Measurements from ENCODE around the gene MYH11.

The MYH11 gene

GRCh38 chr16:15836965-15837611 is 19.7 kb downstream of the MYH11 start:
- no peak for DNase-seq (ENCODE audit: low spot score)
- in situ Hi-C loops (cut with MboI; ENCODE audit: low sequenced_read_pairs, unreplicated experiment): no loop called here
- TF ChIP-seq CTCF (IDR thresholded peaks at IDR 0.05; ENCODE audit: borderline replicate concordance, control extremely low read depth, extremely low read depth, insufficient read depth, missing control alignments): no peak

DNA sequence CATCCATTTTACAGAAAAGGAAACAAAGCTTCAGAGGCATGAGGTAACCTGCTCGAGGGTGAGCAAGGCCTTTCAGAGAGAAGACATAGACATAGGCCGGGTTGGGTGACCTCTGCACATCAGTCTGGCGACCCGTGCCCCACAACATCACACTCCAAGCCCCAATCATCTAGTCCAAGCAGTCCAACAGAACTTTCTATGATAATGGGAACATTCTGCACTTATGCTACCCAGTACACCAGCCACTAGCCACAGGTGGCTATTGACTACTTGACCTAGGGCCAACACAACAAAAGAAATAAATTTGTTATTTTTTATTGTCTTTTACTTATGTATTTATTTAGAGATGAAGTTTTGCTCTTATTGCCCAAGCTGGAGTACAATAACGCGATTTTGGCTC is 20.8 kb downstream of the MYH11 start:
- no peak for DNase-seq (ENCODE audit: low spot score)
- in situ Hi-C loops (cut with MboI; ENCODE audit: low sequenced_read_pairs, unreplicated experiment): no loop called here
- TF ChIP-seq CTCF (IDR thresholded peaks at IDR 0.05; ENCODE audit: borderline replicate concordance, control extremely low read depth, extremely low read depth, insufficient read depth, missing control alignments): no peak

DNA sequence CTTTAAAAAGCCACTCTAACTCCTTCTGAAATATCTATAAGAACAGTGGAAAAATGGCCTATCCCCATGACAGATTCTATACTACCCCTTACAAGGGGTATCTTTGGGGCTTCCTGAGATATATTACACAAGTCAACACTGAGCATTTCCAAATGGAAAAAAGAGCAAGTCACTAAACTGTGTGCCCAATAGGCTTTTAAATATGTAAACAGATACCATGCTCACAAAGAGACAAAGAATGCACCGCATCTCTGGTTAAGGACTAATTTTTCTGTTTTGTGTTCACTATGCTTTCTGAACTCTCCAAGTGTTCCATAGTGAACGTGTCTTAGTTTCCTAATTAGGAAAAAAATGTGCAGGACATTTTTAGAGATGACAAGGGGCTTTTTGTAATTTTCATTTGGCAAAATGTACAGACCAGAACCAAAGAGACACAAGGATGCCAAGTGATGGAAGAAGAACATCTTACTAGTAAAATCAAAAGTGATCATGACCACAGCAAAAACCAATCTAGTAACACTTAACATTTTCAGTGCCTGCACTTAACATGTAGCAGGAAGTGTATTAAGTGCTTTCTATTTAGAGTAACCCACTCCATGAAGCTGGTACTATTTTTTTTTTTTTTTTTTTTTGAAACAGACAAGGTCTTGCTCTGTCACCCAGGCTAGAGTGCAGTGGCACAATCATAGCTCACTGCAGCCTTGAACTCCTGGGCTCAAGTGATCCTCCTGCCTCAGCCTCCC is 21.5 kb downstream of the MYH11 start:
- in situ Hi-C loops (cut with MboI; ENCODE audit: low sequenced_read_pairs, unreplicated experiment): no loop called here
- DNase-seq (ENCODE audit: low spot score): no peak
- no peak for TF ChIP-seq CTCF (IDR thresholded peaks at IDR 0.05; ENCODE audit: borderline replicate concordance, control extremely low read depth, extremely low read depth, insufficient read depth, missing control alignments)

GRCh38 chr16:15834502-15834901 is 22.3 kb downstream of the MYH11 start:
- DNase-seq (ENCODE audit: low spot score): no peak
- in situ Hi-C loops (cut with MboI; ENCODE audit: low sequenced_read_pairs, unreplicated experiment): no loop called here
- TF ChIP-seq CTCF (IDR thresholded peaks at IDR 0.05; ENCODE audit: borderline replicate concordance, control extremely low read depth, extremely low read depth, insufficient read depth, missing control alignments): no peak

DNA sequence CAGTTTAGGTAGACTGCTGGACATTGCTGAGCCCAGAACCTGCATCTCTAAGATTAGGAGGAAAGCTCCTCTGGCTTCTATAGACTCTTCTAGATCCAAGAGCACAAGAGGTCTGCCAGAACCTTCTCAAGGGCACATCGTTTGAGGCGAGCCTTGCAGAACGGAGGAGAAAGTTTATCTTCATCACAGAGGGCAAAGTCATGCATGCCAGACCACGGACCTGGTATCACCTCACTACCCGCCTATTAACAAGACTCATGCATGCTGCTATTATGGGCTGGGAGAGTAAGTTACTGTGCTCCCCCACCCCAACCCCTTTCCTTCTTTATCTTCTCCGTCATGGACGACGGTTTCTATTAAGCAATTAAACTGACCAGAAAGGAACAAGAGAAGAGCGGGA is 23.3 kb downstream of the MYH11 start:
- DNase-seq (ENCODE audit: low spot score): no peak
- TF ChIP-seq CTCF (IDR thresholded peaks at IDR 0.05; ENCODE audit: borderline replicate concordance, control extremely low read depth, extremely low read depth, insufficient read depth, missing control alignments): no peak
- in situ Hi-C loops (cut with MboI; ENCODE audit: low sequenced_read_pairs, unreplicated experiment): no loop called here

GRCh38 chr16:15832241-15832640 is 24.6 kb downstream of the MYH11 start:
- DNase-seq (ENCODE audit: low spot score): no peak

More at GRCh38 chr16:15832241-15832640, 24.6 kb downstream of the MYH11 start:
- in situ Hi-C loops (cut with MboI; ENCODE audit: low sequenced_read_pairs, unreplicated experiment): no loop called here
- TF ChIP-seq CTCF (IDR thresholded peaks at IDR 0.05; ENCODE audit: borderline replicate concordance, control extremely low read depth, extremely low read depth, insufficient read depth, missing control alignments): no peak

All from GM13976 (cell line).